Fibroblast of villous mesenchyme (primary cell): Measurements from ENCODE around the gene KRTAP5-1. TPM values are rescaled to one million over a fixed set of nuclear protein-coding genes. Genes with fewer than 3 reads are reported as not detected.
A peak's percentile ranks its signal among the peaks of the same experiment; 100 is the strongest.
"Not testable (repeated sequence)": the region's sequence is repeated elsewhere in the genome, so short reads cannot be mapped to it uniquely, and the experiment has no call there.

Experiments
- DNase-seq: peaks from one replicate; pipeline ENCODE4 v3.0.0-alpha.2; 2010; ENCODE audit warnings: low read depth
- H3K4me3 ChIP-seq: 2 replicates; pipeline ENCODE4 v1.5.1; 2011; ENCODE audit warnings: low read depth, mild to moderate bottlenecking, low read length
- total RNA-seq: library from RNA; depleted of rRNA; stranded (reverse); fragments of >200 nt; gene quantifications from 2 replicates; pipeline ENCODE4 v1.2.3, GENCODE V29; 2012
- TF ChIP-seq, protein P1 (sequence below): IDR thresholded peaks from 2 replicates; pipeline ENCODE4 v1.5.1; 2012; ENCODE audit warnings: low read depth, mild to moderate bottlenecking, low read length; ENCODE audit not compliant: insufficient read depth

The KRTAP5-1 gene
- total RNA-seq, 1 donor, result not detected

DNA sequence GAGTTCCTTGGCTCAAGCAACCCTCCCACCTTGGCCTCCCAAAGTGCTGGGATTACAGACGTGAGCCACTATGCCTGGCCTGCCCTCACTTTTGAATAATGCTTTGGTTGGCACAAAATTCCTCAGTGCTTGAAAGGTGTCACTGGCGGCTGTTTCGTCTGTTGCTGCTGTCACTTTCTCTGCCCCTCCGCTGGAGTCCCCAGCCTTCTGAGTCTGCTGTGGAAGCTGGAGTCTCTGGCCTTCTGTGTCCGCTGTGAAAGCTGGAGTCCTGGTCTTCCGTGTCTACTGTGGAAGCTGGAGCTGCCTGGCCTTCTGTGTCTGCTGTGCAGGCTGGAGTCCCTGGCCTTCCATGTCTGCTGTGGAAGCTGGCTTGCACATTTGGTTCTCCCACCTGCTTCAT is 4.9 kb upstream of the KRTAP5-1 start:
- TF ChIP-seq, protein P1, sequence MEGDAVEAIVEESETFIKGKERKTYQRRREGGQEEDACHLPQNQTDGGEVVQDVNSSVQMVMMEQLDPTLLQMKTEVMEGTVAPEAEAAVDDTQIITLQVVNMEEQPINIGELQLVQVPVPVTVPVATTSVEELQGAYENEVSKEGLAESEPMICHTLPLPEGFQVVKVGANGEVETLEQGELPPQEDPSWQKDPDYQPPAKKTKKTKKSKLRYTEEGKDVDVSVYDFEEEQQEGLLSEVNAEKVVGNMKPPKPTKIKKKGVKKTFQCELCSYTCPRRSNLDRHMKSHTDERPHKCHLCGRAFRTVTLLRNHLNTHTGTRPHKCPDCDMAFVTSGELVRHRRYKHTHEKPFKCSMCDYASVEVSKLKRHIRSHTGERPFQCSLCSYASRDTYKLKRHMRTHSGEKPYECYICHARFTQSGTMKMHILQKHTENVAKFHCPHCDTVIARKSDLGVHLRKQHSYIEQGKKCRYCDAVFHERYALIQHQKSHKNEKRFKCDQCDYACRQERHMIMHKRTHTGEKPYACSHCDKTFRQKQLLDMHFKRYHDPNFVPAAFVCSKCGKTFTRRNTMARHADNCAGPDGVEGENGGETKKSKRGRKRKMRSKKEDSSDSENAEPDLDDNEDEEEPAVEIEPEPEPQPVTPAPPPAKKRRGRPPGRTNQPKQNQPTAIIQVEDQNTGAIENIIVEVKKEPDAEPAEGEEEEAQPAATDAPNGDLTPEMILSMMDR, result no peak
- H3K4me3 ChIP-seq, result no peak overlapping the region
- DNase-seq, result no peak

DNA sequence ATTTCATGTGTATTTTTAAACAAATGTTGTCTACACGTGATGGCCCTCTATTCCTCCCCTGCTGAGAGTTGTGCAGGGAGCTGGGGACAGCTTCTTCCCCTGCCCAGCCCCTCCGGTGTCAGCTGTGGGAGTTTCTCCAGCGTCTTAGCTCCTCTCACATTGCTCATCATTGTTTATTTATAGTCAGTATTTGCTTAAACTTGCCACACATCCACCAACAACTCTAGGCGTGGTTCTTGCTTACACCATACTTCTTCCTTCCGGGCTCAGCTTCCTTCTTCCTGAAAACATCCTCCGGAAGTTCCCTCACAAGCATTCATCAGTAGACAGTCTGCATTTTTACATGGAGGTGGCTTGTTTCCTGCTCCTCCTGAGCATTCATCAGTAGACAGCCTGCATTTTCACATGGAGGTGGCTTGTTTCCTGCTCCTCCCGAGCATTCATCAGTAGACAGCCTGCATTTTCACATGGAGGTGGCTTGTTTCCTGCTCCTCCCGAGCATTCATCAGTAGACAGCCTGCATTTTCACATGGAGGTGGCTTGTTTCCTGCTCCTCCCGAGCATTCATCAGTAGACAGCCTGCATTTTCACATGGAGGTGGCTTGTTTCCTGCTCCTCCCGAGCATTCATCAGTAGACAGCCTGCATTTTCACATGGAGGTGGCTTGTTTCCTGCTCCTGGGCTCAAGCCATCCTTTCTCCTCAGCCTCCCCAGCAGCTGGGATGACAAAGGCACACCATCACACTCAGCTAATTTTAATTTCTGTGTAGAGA is 4.3 kb upstream of the KRTAP5-1 start:
- not testable (repeated sequence) for H3K4me3 ChIP-seq
- DNase-seq, result peak; percentile 40

DNA sequence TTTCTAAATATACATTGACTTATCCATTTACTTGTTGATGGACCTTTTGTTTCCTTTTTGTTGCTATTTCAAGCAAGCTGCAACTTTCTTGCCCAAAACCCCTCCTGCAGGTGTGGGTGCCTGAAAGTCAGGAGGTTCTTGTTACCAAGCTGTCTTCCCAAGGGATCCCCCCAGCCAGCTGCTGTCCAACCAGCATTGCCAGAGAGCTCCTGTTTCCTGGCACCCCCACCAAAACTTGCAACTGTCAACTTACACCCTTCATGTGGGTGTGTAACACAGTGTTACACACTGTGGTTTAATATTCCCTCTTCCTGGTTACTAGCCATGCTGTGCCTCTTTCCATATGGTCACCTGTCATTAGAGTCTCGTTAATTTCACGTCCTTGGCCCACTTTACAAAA is 1.6 kb upstream of the KRTAP5-1 start:
- TF ChIP-seq, protein P1, result no peak
- DNase-seq, result no peak

DNA sequence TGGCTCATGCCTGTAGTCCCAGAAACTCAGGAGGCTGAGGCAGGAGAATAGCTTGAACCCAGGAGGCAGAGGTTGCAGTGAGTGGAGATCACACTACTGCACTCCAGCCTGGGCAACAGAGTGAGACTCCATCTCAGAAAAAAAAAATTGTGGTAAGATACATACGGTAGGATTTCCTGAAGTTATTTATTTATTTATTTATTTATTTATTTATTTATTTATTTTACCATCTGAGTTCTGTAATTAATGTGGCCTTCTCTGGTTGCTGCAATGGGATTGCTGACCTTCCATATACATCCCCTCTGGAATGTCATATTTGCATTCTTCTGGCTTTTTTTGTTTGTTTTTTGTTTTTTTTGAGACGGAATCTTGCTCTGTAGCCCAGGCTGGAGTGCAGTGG is 2.2 kb downstream of the KRTAP5-1 start:
- not testable (repeated sequence) for H3K4me3 ChIP-seq, DNase-seq

More for the DNA sequence above, 1.6 kb upstream of the KRTAP5-1 start:
- no peak overlapping the region for H3K4me3 ChIP-seq

DNA sequence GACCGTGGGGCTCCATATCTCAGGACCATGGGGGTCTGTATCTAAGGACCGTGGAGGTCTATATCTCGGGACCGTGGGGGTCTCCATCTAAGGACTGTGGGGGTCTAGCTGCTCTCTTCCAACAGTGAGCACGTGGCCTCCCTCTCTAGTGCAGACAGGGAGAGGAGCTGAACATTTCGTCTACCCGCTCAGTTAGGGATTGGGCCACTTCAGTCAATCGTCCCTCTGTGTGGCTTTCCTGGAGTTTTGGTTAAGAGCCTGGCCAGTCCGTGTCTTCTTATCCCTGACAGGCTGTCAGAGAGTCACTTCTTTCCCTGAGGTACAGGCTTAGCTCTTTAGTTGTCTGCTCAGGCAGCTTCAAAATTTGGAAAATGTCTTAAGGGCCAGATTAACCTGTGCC is 3.1 kb downstream of the KRTAP5-1 start:
- no peak overlapping the region for H3K4me3 ChIP-seq
- TF ChIP-seq, protein P1, result no peak
- DNase-seq, result no peak

DNA sequence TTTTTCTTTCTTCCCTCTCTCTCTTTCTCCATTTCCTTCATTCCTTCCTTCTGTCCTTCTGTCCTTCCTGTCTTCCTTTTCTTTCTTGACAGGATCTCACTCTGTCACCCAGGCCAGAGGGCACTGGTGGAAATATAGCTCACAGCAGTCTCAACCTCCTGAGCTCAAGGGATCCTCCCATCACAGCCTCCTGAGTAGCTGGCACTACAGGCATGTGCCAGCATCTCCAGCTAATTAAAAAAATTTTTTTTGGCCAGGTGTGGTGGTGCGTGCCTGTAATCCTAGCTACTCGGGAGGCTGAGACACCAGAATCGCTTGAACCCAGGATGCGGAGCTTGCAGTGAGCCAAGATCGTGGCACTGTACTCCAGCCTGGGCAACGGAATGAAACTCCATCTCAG is 8.3 kb downstream of the KRTAP5-1 start:
- TF ChIP-seq, protein P1, result no peak
- DNase-seq, result no peak

DNA sequence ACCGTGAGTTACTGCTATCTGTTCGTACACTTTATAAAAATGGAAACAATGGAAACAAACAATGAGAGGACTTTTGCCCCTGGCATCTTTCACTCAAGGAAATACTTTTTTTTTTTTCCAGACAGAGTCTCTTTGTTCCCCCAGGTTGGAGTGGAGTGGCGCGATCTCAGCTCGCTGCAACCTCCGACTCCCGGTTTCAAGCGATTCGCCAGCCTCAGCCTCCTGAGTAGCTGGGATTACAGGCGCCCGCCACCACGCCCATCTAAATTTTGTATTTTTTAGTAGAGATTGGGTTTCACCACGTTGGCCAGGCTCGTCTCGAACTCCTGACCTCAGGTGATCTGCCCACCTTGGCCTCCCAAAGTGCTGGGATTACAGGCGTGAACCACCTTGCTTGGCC is 9.3 kb downstream of the KRTAP5-1 start:
- H3K4me3 ChIP-seq, DNase-seq: not testable (repeated sequence)

More for the DNA sequence above, 8.3 kb downstream of the KRTAP5-1 start:
- H3K4me3 ChIP-seq, result no peak overlapping the region

DNA sequence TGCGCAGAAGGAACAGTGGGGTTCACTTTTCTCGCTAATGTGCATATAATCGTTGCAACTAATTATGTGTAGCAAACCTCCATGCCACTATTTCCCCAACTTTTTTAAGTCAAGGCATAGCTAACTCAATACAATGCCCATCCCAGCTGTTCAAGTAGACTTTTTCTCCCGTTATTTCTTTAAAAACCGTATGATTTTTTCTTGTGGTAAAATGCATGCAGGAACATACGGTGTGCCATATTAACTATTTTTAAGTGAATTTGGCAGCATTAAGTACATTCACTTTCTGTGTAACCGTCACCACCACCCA is 10.2 kb downstream of the KRTAP5-1 start:
- no peak for DNase-seq
- TF ChIP-seq, protein P1, result no peak
- H3K4me3 ChIP-seq, result no peak overlapping the region
